Tibial nerve (tissue), 4 donors: ENCODE measurements around the gene NELFA. TPM values are rescaled to one million over a fixed set of nuclear protein-coding genes. Genes with fewer than 3 reads are reported as not detected.
"Not testable (repeated sequence)": the region's sequence is repeated elsewhere in the genome, so short reads cannot be mapped to it uniquely, and the experiment has no call there.

Source experiments
- DNase-seq, 2 donors: peaks; one replicate each; pipeline ENCODE4 v3.0.0-alpha.2; 2019; ENCODE audit warnings: low spot score in 2 of 2
- H3K27ac ChIP-seq, 4 donors: fragments of 200-600 bp; sonication (generic) in 3 of 4; one replicate each; pipeline ENCODE4 v1.5.1; 2017 to 2019; ENCODE audit warnings: mild to moderate bottlenecking in 1 of 4
- H3K27me3 ChIP-seq, 2 donors: fragments of 200-600 bp; sonication (generic) in 1 of 2; one replicate each; pipeline versions ENCODE4 v1.5.1 to v1.6.0; 2017 to 2019
- H3K36me3 ChIP-seq, 3 donors: fragments of 200-600 bp; sonication (generic); one replicate each; pipeline ENCODE4 v1.5.1; 2018 to 2019
- H3K4me1 ChIP-seq, 4 donors: fragments of 200-600 bp; sonication (generic) in 3 of 4; one replicate each; pipeline ENCODE4 v1.5.1; 2017 to 2019
- H3K4me3 ChIP-seq, 4 donors: fragments of 200-600 bp; sonication (generic) in 3 of 4; one replicate each; pipeline ENCODE4 v1.5.1; 2017 to 2019; ENCODE audit warnings: mild to moderate bottlenecking in 1 of 4, moderate library complexity in 1 of 4
- H3K9me3 ChIP-seq, 4 donors: fragments of 200-600 bp; sonication (generic) in 3 of 4; one replicate each; pipeline ENCODE4 v1.5.1; 2017 to 2019
- EP300 ChIP-seq, 2 donors: sonication (generic); formaldehyde crosslinking; IDR thresholded peaks; one replicate each; pipeline ENCODE4 v1.6.1; 2017; ENCODE audit warnings: antibody characterized with exemption in 2 of 2, mild to moderate bottlenecking in 1 of 2
- POLR2A ChIP-seq, 2 donors: fragments of 450-650 bp; IDR thresholded peaks; one replicate each; pipeline ENCODE4 v1.6.1; 2017; ENCODE audit warnings: antibody characterized with exemption in 2 of 2, mild to moderate bottlenecking in 2 of 2, moderate library complexity in 2 of 2
- WGBS, 2 donors: methylation state at CpG; one replicate each; pipeline ENCODE4 v1.1.5; 2018; 5-methylcytosine and 5-hydroxymethylcytosine counted together
- total RNA-seq, 4 donors: library from RNA; depleted of rRNA; stranded (reverse); fragments of >200 nt; gene quantifications; one replicate each; pipeline ENCODE4 v1.1.0, GENCODE V29; 2016
- TF ChIP-seq, protein P1 (sequence below), 5 experiments: fragments of 200-600 bp in 3 of 5; fragments of 450-650 bp in 2 of 5; sonication (generic) in 3 of 5; IDR thresholded peaks; one replicate each; pipeline ENCODE4 v1.5.1; 2016 to 2019; ENCODE audit warnings: antibody characterized with exemption in 5 of 5, mild to moderate bottlenecking in 3 of 5, moderate library complexity in 2 of 5

NELFA gene
- total RNA-seq, 4 donors from 2014 or later: 32.9 to 43.1 (median 37.5) TPM

DNA sequence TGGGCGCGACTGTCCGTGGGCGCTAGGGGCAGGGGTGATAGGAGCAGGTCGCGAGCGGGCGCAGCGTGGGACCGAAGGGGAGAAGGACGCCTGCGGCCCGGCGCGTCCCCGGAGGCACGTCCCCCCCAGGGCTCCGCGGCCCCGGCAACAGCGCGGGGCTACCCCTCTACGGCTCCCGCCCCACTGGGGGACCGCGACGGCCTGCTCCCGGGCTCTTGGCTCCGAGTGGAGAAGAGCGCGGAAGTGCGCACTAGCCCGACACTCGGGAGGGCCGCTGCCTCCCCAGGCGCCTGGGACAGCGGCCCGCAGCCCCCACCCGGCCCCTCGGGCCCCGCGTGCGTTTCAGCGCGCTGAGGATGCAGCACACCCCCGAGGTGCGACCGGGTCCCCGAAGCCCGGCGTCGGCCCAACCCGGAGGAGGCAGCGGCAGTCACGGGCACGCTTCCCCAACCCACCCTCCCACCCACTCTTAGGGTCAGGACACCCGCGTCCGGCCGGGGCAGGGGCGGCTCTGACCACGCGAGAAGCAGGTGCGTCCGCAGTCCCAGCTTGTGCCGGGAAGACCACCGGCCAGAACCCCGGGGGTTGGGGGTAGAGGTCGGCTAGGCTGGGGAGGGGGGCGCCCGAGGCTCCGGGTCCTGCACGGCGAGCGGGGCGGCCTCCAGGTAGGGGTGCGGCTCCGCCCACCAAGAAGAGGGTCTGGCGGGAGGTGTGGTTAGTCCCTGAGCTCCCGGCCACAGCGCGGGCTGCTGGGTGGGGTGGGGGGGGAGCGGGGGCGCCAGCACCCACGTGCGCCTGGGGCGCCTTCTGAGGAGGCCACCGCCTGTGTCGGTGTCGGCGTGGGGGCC, 31.8 kb upstream of the NELFA start:
- no peak for DNase-seq
- H3K4me1 ChIP-seq: peaks cover 0 to 26% (median 19%) of the 10 kb centered on the region in 4 donors
- 2 to 19% methylated on average over 20 to 24 of the region's 91 CpGs for WGBS, 2 donors
- TF ChIP-seq, protein P1, sequence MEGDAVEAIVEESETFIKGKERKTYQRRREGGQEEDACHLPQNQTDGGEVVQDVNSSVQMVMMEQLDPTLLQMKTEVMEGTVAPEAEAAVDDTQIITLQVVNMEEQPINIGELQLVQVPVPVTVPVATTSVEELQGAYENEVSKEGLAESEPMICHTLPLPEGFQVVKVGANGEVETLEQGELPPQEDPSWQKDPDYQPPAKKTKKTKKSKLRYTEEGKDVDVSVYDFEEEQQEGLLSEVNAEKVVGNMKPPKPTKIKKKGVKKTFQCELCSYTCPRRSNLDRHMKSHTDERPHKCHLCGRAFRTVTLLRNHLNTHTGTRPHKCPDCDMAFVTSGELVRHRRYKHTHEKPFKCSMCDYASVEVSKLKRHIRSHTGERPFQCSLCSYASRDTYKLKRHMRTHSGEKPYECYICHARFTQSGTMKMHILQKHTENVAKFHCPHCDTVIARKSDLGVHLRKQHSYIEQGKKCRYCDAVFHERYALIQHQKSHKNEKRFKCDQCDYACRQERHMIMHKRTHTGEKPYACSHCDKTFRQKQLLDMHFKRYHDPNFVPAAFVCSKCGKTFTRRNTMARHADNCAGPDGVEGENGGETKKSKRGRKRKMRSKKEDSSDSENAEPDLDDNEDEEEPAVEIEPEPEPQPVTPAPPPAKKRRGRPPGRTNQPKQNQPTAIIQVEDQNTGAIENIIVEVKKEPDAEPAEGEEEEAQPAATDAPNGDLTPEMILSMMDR (IDR thresholded peaks at IDR 0.05): no peak
- TF ChIP-seq POLR2A (IDR thresholded peaks at IDR 0.05): no peak
- H3K27me3 ChIP-seq: peaks cover 0 to 83% of the 10 kb centered on the region in 2 donors
- H3K36me3 ChIP-seq: peaks cover 0 to 10% (median 0%) of the 10 kb centered on the region in 3 donors
- peak overlapping the region; percentile 16 to 75 (median 63) for H3K4me3 ChIP-seq
- H3K27ac ChIP-seq: no peak overlapping the region
- H3K9me3 ChIP-seq: peaks cover 0 to 7% (median 0%) of the 10 kb centered on the region in 4 donors

DNA sequence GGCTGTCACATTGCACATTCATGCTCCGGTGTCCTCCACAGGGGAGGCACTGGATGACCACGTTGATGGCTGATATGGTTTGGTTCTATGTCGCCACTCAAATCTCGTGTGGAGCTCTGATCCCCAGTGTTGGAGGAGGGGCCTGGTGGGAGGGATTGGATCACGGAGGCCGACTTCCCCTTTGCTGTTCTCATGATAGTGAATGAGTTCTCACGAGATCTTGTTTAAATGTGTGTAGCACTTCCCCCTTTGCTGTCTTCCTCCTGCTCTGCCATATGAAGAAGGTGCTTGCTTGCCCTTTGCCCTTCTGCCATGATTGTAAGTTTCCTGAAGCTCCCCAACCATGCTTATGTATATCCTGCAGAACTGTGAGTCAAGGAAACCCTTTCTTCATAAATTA, 28.1 kb upstream of the NELFA start:
- peaks cover 0 to 17% (median 15%) of the 10 kb centered on the region in 4 donors for H3K4me1 ChIP-seq
- H3K4me3 ChIP-seq: no peak overlapping the region
- H3K9me3 ChIP-seq: peaks cover 0 to 4% (median 0%) of the 10 kb centered on the region in 4 donors
- DNase-seq: no peak
- TF ChIP-seq, protein P1 (IDR thresholded peaks at IDR 0.05): no peak
- TF ChIP-seq EP300 (IDR thresholded peaks at IDR 0.05) (no peak), POLR2A (IDR thresholded peaks at IDR 0.05) (no peak)
- 73 to 77% methylated on average over 7 of the region's 7 CpGs for WGBS, 2 donors
- no peaks in the 10 kb centered on the region for H3K36me3 ChIP-seq
- peaks cover 0 to 56% of the 10 kb centered on the region in 2 donors for H3K27me3 ChIP-seq
- no peak overlapping the region for H3K27ac ChIP-seq

DNA sequence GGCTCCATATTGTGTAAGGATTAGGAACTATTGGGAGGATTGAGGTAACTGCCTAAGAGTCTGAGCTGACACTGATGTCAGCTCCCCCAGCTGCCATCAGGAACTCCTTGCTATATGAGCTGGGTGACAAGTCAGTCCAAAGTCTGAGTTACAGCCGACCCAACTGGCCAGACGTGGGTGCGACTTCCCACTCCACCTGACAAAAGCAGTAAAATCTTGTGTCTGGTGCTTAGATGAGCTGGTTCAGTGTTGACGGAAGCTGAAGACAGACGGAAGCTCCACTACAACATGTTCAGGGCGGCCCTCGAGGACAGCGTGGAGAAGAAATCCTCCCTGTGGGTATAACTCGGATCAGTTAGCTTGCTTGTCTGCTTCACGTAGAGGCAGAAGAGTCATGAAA, 27.6 kb upstream of the NELFA start:
- peaks cover 0 to 12% (median 10%) of the 10 kb centered on the region in 4 donors for H3K4me1 ChIP-seq
- 78 to 81% methylated on average over 10 of the region's 10 CpGs for WGBS, 2 donors
- H3K9me3 ChIP-seq: peaks cover 0 to 4% (median 0%) of the 10 kb centered on the region in 4 donors
- no peak for DNase-seq
- no peaks in the 10 kb centered on the region for H3K36me3 ChIP-seq
- TF ChIP-seq EP300 (IDR thresholded peaks at IDR 0.05) (no peak), POLR2A (IDR thresholded peaks at IDR 0.05) (no peak)
- TF ChIP-seq, protein P1 (IDR thresholded peaks at IDR 0.05): no peak
- H3K4me3 ChIP-seq: no peak overlapping the region
- peaks cover 0 to 50% of the 10 kb centered on the region in 2 donors for H3K27me3 ChIP-seq
- H3K27ac ChIP-seq: no peak overlapping the region

DNA sequence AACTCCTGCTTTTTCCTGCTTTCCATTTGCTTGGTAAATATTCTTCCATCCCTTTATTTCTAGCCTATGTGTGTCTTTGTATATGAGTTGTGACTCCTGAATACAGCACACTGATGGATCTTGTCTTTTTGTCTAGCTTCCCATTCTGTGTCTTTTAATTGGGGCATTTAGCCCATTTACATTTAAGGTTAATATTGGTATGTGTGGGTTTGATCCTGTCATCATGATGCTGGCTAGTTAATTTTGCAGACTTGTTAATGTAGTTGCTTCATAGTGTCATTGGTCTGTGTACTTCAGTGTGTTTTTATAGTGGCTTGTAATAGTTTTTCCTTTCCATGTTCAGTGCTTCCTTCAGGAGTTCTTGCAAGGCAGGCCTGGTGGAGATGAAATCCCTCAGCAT, 22.4 kb upstream of the NELFA start:
- not testable (repeated sequence) for DNase-seq, H3K36me3 ChIP-seq, H3K27ac ChIP-seq, H3K27me3 ChIP-seq, H3K4me3 ChIP-seq, H3K9me3 ChIP-seq, H3K4me1 ChIP-seq

DNA sequence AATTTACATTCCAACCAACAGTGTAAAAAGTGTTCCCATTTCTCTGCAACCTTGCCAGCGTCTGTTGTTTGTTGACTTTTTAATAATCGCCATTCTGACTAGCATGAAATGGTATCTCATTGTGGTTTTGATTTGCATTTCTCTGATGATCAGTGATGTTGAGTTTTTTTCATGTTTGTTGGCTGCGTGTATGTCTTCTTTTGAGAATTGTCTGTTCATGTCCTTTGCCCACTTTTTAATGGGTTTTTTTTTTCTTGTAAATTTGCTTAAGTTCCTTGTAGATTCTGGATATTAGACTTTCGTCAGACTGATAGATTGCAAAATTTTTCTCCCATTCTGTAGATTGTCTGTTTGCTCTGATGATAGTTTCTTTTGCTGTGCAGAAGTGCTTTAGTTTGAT, 18.3 kb upstream of the NELFA start:
- H3K9me3 ChIP-seq, H3K36me3 ChIP-seq, H3K4me1 ChIP-seq, H3K27ac ChIP-seq, DNase-seq, H3K4me3 ChIP-seq: not testable (repeated sequence)
- H3K27me3 ChIP-seq: peaks cover 0 to 17% of the 10 kb centered on the region in 2 donors
- WGBS, 2 donors: 88 to 90% methylated on average over 4 of the region's 4 CpGs

DNA sequence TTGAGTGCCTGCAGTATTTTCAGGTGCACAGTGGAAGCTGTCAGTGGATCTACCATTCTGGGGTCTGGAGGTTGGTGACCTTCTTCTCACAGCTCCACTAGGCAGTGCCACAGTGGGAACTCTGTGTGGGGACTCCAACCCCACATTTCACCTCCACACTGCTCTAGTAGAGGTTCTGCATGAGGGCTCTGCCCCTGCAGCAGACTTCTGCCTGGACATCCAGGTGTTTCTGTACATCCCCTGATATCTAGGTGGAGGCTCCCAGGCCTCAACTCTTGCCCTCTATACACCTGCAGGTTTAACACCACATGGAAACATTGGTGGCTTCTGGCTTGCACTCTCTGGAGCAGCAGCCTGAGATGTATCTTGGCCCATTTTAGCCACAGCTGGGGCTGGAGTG, 17.0 kb upstream of the NELFA start:
- no peak overlapping the region for H3K27ac ChIP-seq
- TF ChIP-seq, protein P1 (IDR thresholded peaks at IDR 0.05): no peak
- no peak for TF ChIP-seq POLR2A (IDR thresholded peaks at IDR 0.05)
- TF ChIP-seq EP300 (IDR thresholded peaks at IDR 0.05): no peak
- no peaks in the 10 kb centered on the region for H3K9me3 ChIP-seq
- H3K36me3 ChIP-seq: no peaks in the 10 kb centered on the region
- H3K27me3 ChIP-seq: peaks cover 0 to 28% of the 10 kb centered on the region in 2 donors
- DNase-seq: no peak
- no peaks in the 10 kb centered on the region for H3K4me1 ChIP-seq
- H3K4me3 ChIP-seq: no peak overlapping the region
